ENCODE data around the gene ZFYVE28.

The ZFYVE28 gene

GRCh38 chr4:2258091-2259035 lies 160.1 kb downstream of the ZFYVE28 start:
- FAIRE-seq = no peak
- DNase-seq (ENCODE audit: extremely low spot score, insufficient read length, low read depth) = no peak

DNA sequence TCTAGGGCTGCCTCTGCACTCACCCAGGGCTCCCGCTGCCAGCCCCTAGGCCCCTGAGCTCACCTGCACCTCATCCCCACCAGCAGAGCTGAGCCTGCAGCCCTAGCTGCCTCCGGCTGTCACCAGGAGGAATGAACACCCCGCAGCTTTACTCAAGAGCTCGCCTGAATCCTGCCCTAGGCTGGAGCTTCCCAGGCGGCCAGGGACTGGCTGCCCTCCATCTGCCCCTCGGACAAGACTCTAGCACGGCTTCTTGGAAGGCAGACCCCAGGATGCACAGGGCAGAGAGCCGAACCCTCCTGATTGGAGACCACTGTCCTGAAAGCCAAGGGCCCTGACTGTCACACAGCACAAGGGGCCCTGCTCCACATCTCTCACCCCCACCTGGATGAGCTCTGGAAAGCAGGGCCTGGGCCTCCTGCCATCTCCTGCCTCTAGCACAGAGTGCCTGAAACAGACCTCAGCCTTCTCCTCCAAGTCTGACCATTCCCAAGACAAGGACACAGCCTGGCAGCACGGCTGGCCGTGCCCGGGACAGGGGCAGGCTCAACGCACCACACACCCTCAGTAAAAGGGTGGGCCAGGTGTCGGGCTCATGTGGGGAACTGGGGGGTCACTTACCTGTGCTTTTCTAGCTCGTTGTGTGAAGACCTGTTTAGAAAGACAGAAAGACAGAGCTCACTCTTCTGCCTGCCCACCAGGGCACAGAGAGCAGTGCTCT lies 160.9 kb downstream of the ZFYVE28 start:
- no peak for DNase-seq (ENCODE audit: extremely low spot score, insufficient read length, low read depth)
- FAIRE-seq = no peak

DNA sequence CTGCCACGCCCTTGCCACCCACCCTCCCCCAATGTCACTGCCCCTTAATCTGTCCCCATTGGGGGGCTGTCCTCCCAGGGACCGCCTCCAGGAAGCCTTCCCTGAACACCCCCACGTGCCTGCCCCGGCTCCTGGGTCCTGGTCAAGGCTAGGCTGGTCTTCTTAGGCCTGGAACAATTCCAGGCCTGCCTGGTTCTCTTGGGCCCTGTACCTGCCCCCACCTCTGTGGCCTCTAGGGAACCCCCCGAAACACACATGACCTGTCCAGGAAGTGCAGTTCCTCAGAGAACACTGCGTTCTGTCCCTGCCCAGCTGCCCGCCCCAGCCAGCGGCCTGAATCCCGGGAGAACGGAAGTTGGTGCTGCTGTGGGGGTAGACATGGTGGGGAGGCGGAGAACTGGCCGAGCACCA lies 161.7 kb downstream of the ZFYVE28 start:
- FAIRE-seq (no peak), DNase-seq (ENCODE audit: extremely low spot score, insufficient read length, low read depth) (no peak)

DNA sequence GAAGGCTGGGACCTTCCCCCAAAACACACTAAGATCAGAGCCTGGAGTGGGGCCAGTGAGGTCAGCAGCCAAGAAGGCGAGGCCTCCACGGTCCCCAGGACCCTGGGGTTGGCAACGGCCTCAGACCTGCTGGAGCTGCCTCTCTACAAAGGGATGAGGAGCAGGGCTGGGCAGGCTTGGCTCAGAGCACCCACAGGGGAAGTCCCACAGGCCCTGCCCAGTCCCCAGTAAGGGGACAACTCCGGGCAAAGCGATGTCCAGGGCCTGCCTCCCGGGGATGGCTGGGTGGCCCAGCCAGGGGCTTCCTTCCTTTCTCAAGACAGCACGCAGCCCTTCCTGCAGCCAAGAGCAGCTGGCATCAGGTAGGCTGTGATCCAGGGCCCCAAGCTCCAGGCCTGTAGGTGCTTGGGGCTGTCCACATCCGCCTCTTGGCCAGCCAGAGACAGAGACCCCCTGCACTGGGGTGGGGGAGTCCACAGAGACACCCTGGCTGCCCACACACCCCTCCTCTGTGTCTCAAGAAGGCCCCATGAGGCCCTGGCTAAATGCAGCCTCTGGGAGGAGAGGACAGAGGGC lies 162.2 kb downstream of the ZFYVE28 start:
- FAIRE-seq = no peak
- no peak for DNase-seq (ENCODE audit: extremely low spot score, insufficient read length, low read depth)

DNA sequence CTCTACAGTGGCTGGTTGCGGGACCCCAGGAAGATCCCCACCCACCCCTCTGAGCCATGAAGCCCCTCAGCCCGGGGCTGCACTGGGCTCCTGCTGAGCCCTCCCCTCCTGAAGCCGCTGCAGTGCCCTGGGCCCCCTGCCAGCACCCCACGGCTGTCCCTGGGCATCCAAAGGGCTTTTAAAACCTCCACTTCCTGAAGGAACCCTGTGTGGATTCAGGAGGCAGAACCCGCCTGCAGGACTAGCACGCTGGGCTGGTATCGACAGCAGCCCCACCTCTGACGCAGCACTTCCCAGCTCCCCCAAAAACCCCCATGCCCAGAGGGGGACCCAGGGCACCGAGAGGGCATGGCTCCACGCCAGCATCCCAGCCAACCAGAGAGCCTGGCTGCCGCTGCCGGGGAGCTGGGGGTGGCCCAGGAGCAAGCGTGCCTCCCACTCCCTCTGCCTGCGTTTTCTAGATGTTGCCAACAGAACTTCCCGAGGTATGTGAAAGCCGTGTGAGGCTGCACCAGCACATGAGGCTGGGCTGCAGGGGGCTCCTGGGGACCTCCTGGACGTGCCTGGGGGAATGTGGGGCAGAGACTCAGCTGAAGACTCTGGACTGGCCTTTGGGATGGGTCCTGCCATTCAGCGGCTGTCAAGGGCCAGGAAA lies 162.8 kb downstream of the ZFYVE28 start:
- DNase-seq (ENCODE audit: extremely low spot score, insufficient read length, low read depth) (no peak), FAIRE-seq (no peak)

GRCh38 chr4:2254665-2255500 lies 163.6 kb downstream of the ZFYVE28 start:
- FAIRE-seq (no peak), DNase-seq (ENCODE audit: extremely low spot score, insufficient read length, low read depth) (no peak)

- DNase-seq (ENCODE audit: extremely low spot score, insufficient read length, low read depth) (no peak), FAIRE-seq (no peak)
These were observed 165.0 kb downstream of the ZFYVE28 start for GRCh38 chr4:2253160-2254084.

DNA sequence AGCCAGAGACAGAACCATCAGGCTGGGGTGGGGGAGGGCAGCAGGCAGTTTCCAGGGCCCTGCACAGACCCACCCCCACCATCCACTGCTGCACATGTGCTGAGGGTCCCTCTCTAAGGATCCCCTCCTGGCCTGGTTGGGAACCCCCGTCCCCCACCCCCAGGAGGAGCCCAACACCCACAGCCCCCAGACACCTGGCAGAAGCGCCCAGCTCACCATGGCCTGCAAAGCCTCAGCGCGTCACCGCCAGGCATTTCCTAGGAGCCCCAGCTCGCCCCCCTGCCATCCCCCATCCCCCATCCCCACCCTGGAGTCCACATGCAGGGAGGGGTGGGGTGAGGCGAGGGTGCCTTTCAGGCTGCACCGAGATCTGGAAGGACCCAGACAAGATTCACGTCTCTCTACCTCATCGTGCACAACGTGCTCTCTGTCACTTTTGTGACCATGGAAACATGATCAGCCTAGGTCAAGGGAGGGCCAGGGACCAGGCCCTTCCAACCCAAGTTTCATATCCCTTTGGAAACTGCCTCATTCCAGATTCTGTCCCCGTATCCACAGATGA lies 165.8 kb downstream of the ZFYVE28 start:
- FAIRE-seq (no peak), DNase-seq (ENCODE audit: extremely low spot score, insufficient read length, low read depth) (no peak)

DNA sequence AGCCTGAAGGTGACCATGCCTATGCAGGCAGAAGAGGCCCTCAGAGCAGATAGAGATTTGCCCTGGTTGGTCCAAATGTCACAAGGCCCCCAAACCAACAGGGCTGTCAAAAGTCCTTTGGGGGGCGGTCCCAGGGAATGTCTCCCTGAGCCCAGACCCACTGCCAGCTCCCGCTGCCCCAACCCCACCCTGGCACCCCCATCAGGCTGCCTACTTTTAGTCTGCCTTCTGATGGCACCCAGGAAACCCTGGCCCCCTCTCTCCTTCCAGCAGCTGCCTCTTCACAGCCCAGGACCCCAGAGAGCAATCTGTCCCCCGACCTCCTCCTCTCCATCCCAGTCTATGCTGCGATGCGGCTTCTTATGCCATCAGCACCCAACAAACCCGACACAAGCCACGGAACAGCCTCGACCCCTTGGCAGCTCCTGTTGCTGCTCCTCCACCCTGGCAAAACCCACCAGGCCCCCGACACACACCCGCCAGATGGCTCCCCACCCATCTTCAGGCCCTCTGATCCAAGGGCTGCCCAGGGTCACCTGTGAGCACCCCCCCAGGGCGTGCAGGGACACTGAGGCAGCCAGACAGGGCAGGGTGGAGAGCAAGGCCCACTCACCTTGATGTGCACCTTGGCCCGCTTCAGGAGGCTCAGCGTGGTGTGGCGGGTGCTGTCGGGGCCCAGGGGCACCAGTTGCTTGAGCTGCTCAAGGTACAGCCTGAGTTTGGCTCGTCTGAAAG lies 166.5 kb downstream of the ZFYVE28 start:
- DNase-seq (ENCODE audit: extremely low spot score, insufficient read length, low read depth) (no peak), FAIRE-seq (no peak)

DNA sequence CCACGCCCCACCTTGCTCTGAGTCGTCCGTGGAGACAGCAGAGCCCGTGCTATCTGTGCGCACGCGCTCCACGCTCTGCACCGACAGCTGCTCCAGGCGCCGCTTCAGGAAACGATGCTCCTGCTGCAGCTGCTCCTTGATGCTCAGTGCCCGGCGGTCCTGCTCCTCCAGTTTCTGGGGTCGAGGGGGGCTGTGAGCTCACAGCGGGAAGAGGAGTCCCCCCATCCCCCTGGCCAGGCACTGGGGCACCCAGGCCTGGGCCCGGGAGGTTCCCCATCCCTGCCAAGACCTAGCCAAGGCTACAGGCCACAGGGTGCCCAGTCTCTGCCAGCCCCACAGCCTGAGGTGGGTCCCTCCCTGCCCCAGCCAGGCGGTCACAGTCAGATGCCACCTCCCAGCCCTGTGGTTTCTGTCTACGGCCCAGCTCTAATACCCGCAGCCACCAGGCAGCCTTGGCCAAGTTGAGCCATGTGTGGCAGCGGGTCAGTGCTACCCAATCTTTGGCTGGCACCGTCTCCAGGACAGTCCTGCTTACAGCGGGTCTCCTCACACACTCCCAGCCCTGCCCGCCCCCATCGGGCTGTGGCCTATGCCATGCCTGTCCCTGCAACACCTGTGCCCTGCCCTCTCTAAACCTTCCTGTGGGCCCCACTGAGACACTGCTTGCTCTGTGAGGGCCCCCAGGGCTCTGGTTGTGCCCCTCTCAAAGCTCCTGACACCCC lies 167.2 kb downstream of the ZFYVE28 start:
- DNase-seq (ENCODE audit: extremely low spot score, insufficient read length, low read depth) = no peak
- no peak for FAIRE-seq

DNA sequence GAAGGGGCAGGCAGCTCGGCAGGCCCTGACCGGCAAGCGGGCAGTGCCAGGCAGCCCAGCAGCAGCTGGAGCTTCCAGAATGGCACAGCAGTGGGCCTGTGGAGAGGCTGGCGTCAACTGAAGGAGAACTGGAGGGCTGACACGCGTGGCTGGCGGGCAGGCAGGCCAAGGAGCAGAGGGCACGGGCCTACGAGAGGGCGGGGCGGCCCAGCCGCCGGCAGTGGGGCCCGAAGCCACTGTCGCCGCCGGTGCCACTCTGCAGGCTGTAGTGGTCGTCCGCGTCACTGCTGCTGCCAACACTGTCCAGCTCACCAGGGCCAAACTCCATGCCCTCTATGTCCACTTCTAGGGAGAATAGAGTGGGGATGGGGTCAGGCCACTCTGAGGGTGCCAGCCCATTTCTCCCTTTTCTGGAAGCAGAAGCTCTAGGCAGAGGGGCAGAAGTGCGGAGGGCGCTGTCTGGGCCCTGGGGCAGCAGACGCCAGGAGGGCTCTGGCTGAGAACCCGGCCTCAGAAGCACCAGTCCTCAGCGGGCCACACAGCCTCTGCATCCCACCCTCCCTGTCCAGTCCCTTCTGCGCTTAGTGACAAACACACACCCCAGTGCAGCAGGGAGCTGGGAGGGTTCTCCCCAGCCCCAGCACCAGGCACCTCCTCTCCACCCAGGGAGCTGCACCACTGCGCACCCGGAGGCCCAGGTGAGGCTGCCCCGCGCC lies 167.9 kb downstream of the ZFYVE28 start:
- FAIRE-seq (no peak), DNase-seq (ENCODE audit: extremely low spot score, insufficient read length, low read depth) (no peak)

DNA sequence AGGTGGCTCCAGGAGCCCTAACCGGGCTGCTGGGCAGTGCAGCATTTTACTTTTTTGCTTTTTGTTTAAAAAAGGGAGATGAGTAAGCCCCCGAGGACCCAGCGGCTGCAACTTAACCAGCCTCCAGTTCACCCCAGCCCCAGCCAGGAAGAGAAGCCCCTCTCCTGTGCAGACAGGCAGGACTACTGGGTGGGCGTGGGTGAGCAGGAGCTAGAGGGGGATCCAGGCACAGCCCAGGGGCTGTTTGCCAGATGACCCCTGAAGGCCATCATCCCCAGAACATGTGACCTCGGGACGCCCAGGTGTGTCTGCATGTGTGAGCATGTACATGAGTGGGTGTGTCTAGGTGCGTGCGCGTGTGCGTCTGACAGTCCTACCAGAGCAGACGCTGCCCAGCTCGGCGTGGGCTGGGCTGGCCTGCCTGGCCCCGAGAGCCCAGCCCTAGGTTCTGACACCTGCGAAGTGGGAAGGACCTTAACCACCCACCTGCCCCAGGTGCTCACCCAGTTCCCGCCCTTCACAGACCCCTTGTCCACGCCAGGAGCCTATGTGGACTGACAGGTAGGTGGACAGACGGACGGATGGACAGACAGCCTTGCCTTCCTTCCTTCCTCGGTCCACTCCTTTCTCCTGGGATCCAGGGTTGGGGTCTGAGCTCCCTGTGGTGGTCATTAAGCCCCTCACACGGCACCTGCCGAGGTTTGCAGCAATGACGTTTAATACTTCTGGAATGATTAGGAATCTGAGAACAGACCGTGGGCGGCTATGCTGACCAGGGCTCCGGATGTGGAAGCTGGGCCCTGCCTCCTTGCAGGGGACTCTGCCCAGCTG lies 168.7 kb downstream of the ZFYVE28 start:
- no peak for FAIRE-seq
- DNase-seq (ENCODE audit: extremely low spot score, insufficient read length, low read depth) = no peak

DNA sequence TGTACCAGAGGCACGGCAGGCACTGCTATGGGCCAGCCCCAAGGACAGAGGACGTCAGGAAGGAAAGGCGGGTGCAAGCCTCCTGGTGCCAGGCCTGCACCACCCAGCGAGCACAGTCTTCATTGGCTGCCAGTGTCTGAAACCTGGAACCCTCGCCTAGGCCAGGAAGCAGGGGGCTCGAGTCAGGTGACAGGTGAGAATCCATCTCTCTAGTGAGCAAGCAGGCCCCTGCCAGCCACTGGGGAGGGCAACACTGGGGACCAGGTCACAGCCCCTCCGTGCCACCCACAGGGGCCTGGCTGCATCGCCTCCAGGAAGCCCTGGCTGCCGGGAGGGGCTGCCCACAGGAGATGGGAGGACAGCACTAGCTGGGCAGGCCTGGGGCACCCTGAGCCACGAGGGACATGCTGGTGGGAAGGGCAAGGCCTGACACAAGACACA lies 169.6 kb downstream of the ZFYVE28 start:
- no peak for DNase-seq (ENCODE audit: extremely low spot score, insufficient read length, low read depth)
- no peak for FAIRE-seq

- no peak for DNase-seq (ENCODE audit: extremely low spot score, insufficient read length, low read depth)
- FAIRE-seq = no peak
These were observed 170.2 kb downstream of the ZFYVE28 start for GRCh38 chr4:2248044-2248780.
